Neural cell (in vitro differentiated cells): ENCODE measurements around the gene ZNF189. TPM values are rescaled to one million over a fixed set of nuclear protein-coding genes. Genes with fewer than 3 reads are reported as not detected.

Experiments
- H2AFZ ChIP-seq: fragments of 200-600, 300-800 bp; sonication (generic), shearing (Covaris generic); 2 replicates; pipeline ENCODE4 v1.6.0; 2014; ENCODE audit warnings: low read depth, mild to moderate bottlenecking, antibody characterized with exemption, low read length, moderate library complexity
- H3F3A ChIP-seq: fragments of 200-600 bp; shearing (Covaris generic); 2 replicates; pipeline ENCODE4 v1.6.1; 2016; ENCODE audit warnings: mild to moderate bottlenecking, moderate library complexity, mixed read lengths, antibody characterized with exemption, low read length; ENCODE audit not compliant: insufficient read depth, poor library complexity, severe bottlenecking
- H3K27ac ChIP-seq: fragments of 200-600, 300-800 bp; sonication (generic), shearing (Covaris generic); 2 replicates; pipeline ENCODE4 v1.5.1; 2014; ENCODE audit warnings: mild to moderate bottlenecking, low read length, moderate library complexity
- H3K27me3 ChIP-seq: fragments of 300-800, 200-600 bp; sonication (generic), shearing (Covaris generic); 2 replicates; pipeline ENCODE4 v1.6.0; 2014; ENCODE audit warnings: mild to moderate bottlenecking, low read depth, low read length, moderate library complexity; ENCODE audit not compliant: insufficient read depth
- H3K36me3 ChIP-seq: fragments of 300-800, 200-600 bp; sonication (generic), shearing (Covaris generic); 2 replicates; pipeline ENCODE4 v1.5.1; 2014; ENCODE audit warnings: mild to moderate bottlenecking, antibody characterized with exemption, low read length, moderate library complexity; ENCODE audit not compliant: insufficient read depth
- H3K4me2 ChIP-seq: fragments of 300-800, 200-600 bp; sonication (generic), shearing (Covaris generic); 2 replicates; pipeline ENCODE4 v1.6.0; 2014; ENCODE audit warnings: mild to moderate bottlenecking, low read length
- H3K4me3 ChIP-seq: fragments of 300-800, 200-600 bp; sonication (generic), shearing (Covaris generic); 2 replicates; pipeline ENCODE4 v1.5.1; 2014; ENCODE audit warnings: mild to moderate bottlenecking, low read length, moderate library complexity
- H3K79me2 ChIP-seq: fragments of 200-600 bp; shearing (Covaris generic); replicated peaks from 2 replicates; pipeline ENCODE4 v1.6.0; 2014; ENCODE audit warnings: mild to moderate bottlenecking, low read length, moderate library complexity; ENCODE audit not compliant: insufficient read depth
- H3K9ac ChIP-seq: fragments of 300-800, 200-600 bp; sonication (generic), shearing (Covaris generic); 2 replicates; pipeline ENCODE4 v1.6.1; 2016; ENCODE audit warnings: mild to moderate bottlenecking, low read length, mixed read lengths
- H3K9me2 ChIP-seq: fragments of 200-600 bp; shearing (Covaris generic); 2 replicates; pipeline ENCODE4 v1.6.1; 2016; ENCODE audit warnings: mild to moderate bottlenecking, low read length, mixed read lengths; ENCODE audit not compliant: insufficient read depth
- H3K9me3 ChIP-seq: fragments of 200-600, 300-800 bp; sonication (generic), shearing (Covaris generic); 2 replicates; pipeline ENCODE4 v1.6.1; 2016; ENCODE audit warnings: mild to moderate bottlenecking, mixed run types, low read length, moderate library complexity, mixed read lengths
- H4K20me1 ChIP-seq: fragments of 200-600 bp; shearing (Covaris generic); 2 replicates; pipeline ENCODE4 v1.6.1; 2016; ENCODE audit warnings: mild to moderate bottlenecking, mixed run types; ENCODE audit not compliant: insufficient read depth
- CTCF ChIP-seq: fragments of 450-650 bp; IDR thresholded peaks from 2 replicates; pipeline ENCODE4 v1.5.1; 2014; ENCODE audit warnings: antibody characterized with exemption, mild to moderate bottlenecking, moderate library complexity; ENCODE audit not compliant: poor library complexity, severe bottlenecking
- EP300 ChIP-seq: fragments of 450-650 bp; conservative IDR thresholded peaks from 2 replicates; pipeline ENCODE4 v1.6.1; 2014; ENCODE audit warnings: antibody characterized with exemption, mild to moderate bottlenecking, moderate library complexity; ENCODE audit not compliant: poor library complexity, severe bottlenecking
- EZH2 ChIP-seq: fragments of 200-600, 300-800 bp; shearing (Covaris generic), sonication (generic); IDR thresholded peaks from 2 replicates; pipeline ENCODE4 v1.6.1; 2014; ENCODE audit warnings: antibody characterized with exemption, low read length, borderline replicate concordance, mild to moderate bottlenecking; ENCODE audit not compliant: insufficient read depth, poor library complexity, severe bottlenecking
- MXI1 ChIP-seq: fragments of 450-650 bp; conservative IDR thresholded peaks from 2 replicates; pipeline ENCODE4 v1.6.1; 2014; ENCODE audit warnings: antibody characterized with exemption, mild to moderate bottlenecking; ENCODE audit not compliant: poor library complexity, severe bottlenecking
- POLR2AphosphoS5 ChIP-seq: IDR thresholded peaks from 2 replicates; pipeline ENCODE4 v1.6.1; 2012
- RAD21 ChIP-seq: fragments of 450-650 bp; conservative IDR thresholded peaks from 2 replicates; pipeline ENCODE4 v1.6.1; 2014; ENCODE audit warnings: antibody characterized with exemption, mild to moderate bottlenecking, moderate library complexity
- SMC3 ChIP-seq: fragments of 450-650 bp; conservative IDR thresholded peaks from 2 replicates; pipeline ENCODE4 v1.6.1; 2014; ENCODE audit warnings: antibody characterized with exemption, mild to moderate bottlenecking, moderate library complexity; ENCODE audit not compliant: poor library complexity
- TAF1 ChIP-seq: IDR thresholded peaks from 2 replicates; pipeline ENCODE4 v1.6.1; 2012; ENCODE audit warnings: low read depth
- polyA plus RNA-seq: library from polyadenylated mRNA; depleted of rRNA; stranded (reverse); fragments of >200 nt; gene quantifications from 2 replicates; pipeline ENCODE4 v1.2.3, GENCODE V29; 2014
- TF ChIP-seq, protein P1 (sequence below): IDR thresholded peaks from 2 replicates; pipeline ENCODE4 v1.6.1; 2012; ENCODE audit warnings: borderline replicate concordance

ZNF189 gene
- polyA plus RNA-seq, 1 donor from 2014 or later: 28.0 TPM

DNA sequence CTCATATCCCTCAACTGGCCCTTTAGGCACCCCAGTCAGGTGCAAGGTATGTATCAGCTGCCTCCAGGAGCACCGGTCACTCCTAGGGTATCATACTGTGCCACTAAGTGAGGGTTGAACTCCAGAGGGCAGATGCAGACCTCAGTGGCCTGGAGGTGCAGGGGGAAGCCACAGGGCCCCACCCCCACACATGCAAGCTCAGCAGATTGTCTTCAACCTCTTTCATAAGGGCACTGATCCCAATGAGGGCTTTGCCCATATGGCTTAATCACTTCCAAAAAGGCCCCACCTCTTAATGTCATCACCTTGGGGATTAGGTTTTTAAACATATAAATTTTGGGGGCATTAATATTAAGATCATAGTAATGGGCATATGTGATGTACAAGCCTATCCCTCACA is 42.0 kb upstream of the ZNF189 start:
- Histone ChIP-seq H3F3A (no peaks in the 10 kb centered on the region), H3K27ac (no peak overlapping the region), H3K9me2 (no peaks in the 10 kb centered on the region), H3K9me3 (no peaks in the 10 kb centered on the region), H3K36me3 (no peaks in the 10 kb centered on the region), H3K4me2 (no peak overlapping the region), H2AFZ (no peak overlapping the region), H3K27me3 (no peaks in the 10 kb centered on the region), H3K79me2 (no peaks in the 10 kb centered on the region), H3K4me3 (no peak overlapping the region), H4K20me1 (no peaks in the 10 kb centered on the region), H3K9ac (no peak overlapping the region)
- TF ChIP-seq EZH2: no peak
- no peak for TF ChIP-seq TAF1
- TF ChIP-seq SMC3: no peak

- no peak for TF ChIP-seq RAD21
- TF ChIP-seq POLR2AphosphoS5: no peak
- no peak for TF ChIP-seq EP300
- TF ChIP-seq, protein P1, sequence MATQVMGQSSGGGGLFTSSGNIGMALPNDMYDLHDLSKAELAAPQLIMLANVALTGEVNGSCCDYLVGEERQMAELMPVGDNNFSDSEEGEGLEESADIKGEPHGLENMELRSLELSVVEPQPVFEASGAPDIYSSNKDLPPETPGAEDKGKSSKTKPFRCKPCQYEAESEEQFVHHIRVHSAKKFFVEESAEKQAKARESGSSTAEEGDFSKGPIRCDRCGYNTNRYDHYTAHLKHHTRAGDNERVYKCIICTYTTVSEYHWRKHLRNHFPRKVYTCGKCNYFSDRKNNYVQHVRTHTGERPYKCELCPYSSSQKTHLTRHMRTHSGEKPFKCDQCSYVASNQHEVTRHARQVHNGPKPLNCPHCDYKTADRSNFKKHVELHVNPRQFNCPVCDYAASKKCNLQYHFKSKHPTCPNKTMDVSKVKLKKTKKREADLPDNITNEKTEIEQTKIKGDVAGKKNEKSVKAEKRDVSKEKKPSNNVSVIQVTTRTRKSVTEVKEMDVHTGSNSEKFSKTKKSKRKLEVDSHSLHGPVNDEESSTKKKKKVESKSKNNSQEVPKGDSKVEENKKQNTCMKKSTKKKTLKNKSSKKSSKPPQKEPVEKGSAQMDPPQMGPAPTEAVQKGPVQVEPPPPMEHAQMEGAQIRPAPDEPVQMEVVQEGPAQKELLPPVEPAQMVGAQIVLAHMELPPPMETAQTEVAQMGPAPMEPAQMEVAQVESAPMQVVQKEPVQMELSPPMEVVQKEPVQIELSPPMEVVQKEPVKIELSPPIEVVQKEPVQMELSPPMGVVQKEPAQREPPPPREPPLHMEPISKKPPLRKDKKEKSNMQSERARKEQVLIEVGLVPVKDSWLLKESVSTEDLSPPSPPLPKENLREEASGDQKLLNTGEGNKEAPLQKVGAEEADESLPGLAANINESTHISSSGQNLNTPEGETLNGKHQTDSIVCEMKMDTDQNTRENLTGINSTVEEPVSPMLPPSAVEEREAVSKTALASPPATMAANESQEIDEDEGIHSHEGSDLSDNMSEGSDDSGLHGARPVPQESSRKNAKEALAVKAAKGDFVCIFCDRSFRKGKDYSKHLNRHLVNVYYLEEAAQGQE: no peak
- TF ChIP-seq CTCF: no peak
- TF ChIP-seq EZH2: no peak
- no peak for TF ChIP-seq SMC3
- Histone ChIP-seq H3K9ac (no peak overlapping the region), H3K36me3 (no peaks in the 10 kb centered on the region), H3K27me3 (no peaks in the 10 kb centered on the region), H3F3A (no peaks in the 10 kb centered on the region), H3K79me2 (no peaks in the 10 kb centered on the region), H3K27ac (no peak overlapping the region), H3K9me2 (no peaks in the 10 kb centered on the region), H3K4me3 (no peak overlapping the region), H3K9me3 (no peaks in the 10 kb centered on the region), H2AFZ (no peak overlapping the region), H3K4me2 (no peak overlapping the region), H4K20me1 (no peaks in the 10 kb centered on the region)
Observed at GRCh38 chr9:101359679-101360078, 39.0 kb upstream of the ZNF189 start.

- H3K4me2 ChIP-seq: no peak overlapping the region
- TF ChIP-seq POLR2AphosphoS5: no peak
- TF ChIP-seq SMC3: no peak
- no peak for TF ChIP-seq TAF1
- TF ChIP-seq, protein P1: no peak
- TF ChIP-seq CTCF: no peak
- no peak for TF ChIP-seq RAD21
- no peak for TF ChIP-seq EP300
- TF ChIP-seq MXI1: no peak
- TF ChIP-seq EZH2: no peak
Observed at GRCh38 chr9:101360647-101361046, 38.0 kb upstream of the ZNF189 start.

More at GRCh38 chr9:101360647-101361046, 38.0 kb upstream of the ZNF189 start:
- no peaks in the 10 kb centered on the region for H3K79me2 ChIP-seq
- no peaks in the 10 kb centered on the region for H4K20me1 ChIP-seq
- no peaks in the 10 kb centered on the region for H3K36me3 ChIP-seq
- H3K9ac ChIP-seq: no peak overlapping the region
- H3K9me3 ChIP-seq: no peaks in the 10 kb centered on the region
- no peaks in the 10 kb centered on the region for H3K27me3 ChIP-seq
- no peaks in the 10 kb centered on the region for H3F3A ChIP-seq
- H3K9me2 ChIP-seq: no peaks in the 10 kb centered on the region
- no peak overlapping the region for H3K4me3 ChIP-seq
- no peak overlapping the region for H2AFZ ChIP-seq
- H3K27ac ChIP-seq: no peak overlapping the region
